GM18909 (cell line): ENCODE results near the gene UNC79.

Source experiments
- ATAC-seq: cut with Tn5 transposase; IDR thresholded peaks from one replicate; pipeline ENCODE4 v1.9.1; 2021; ENCODE audit warnings: mild to moderate bottlenecking; ENCODE audit not compliant: unreplicated experiment, poor library complexity

UNC79 gene

DNA sequence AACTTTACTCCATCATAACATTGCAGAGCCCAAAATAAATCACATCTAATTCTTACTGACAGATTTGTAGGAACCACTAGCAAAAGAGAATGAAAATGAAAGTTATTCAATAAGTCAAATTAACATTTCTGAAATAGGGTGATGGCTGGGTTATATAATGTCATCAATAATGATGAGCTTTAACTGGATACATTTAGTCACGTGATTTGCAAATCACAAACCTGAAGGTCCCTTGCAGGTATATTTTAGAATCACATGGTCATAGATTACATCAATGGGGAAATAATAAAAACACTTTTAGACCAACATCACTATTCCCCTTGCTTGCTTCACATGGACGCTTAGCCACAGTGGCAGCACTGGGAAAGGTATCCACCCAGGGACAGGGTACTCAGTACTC, 270.8 kb downstream of the UNC79 start:
- no peak for ATAC-seq

DNA sequence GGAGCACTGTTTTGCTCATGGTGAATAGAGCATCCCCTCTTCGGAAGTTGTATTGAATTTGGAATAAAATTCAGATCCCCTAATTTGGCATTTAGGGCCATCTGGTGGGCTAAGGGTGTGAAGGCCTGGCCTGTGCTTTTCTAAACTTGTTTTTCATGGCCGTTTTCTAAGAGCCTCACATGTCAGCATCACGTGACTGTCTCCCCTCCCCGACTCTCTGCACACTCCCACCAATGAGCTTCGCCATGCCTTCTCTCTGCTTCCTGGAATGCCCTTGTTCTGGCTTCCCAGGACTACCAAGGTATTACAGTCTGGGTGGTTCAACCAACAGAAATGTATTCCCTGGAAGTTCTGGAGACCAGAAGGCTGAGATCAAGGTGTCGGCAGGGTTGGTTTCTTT, 272.2 kb downstream of the UNC79 start:
- no peak for ATAC-seq

DNA sequence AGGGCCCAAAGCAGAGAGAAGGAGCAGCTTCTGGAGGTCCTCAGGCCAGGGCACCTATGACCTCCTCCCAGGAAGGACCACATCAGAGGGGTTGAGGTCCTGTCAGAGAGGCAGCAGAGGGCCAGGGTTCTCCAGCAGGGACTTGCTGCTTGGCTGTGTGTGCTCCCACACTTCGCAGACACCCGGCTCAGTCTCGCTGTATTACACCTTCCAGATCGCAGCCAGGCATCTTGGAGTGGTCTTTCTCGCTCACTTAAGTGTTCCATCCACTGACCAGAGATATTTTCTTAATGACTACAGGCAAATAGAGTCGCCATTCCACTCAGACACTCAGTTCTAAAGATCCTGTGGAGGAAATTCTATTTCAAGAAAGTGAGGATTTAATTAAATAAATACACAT, 273.2 kb downstream of the UNC79 start:
- ATAC-seq = no peak

DNA sequence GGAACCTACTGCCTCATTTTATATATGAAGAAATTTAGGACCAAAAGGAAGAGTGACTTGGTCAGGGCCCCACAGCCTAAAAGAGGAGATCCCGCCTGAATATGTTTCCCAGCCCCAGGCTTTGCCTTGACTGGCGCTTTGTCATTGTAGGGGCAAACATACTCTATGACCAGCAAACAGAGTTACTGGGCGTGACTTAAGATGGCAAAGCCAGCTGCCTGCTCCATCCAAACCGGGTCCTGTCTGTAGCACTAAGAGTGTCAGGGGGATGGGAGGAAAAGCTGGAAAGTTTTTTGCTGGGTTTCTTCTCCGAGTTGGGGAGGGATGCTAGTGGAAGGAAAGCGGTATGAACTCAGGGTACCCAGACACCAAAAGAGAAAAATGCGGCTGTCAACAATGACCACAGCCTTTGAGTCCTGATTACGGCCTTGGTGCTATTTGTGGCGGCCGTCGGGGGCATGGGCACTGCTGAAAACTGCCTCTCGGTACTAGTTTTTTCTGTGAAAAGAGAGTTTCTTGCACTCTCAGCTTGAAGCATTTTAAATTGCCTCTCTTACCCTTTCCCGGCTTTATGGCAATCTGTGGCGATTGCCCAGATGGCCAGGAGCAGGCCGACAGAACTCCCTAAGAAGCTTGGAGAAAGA, 274.9 kb downstream of the UNC79 start:
- no peak for ATAC-seq

DNA sequence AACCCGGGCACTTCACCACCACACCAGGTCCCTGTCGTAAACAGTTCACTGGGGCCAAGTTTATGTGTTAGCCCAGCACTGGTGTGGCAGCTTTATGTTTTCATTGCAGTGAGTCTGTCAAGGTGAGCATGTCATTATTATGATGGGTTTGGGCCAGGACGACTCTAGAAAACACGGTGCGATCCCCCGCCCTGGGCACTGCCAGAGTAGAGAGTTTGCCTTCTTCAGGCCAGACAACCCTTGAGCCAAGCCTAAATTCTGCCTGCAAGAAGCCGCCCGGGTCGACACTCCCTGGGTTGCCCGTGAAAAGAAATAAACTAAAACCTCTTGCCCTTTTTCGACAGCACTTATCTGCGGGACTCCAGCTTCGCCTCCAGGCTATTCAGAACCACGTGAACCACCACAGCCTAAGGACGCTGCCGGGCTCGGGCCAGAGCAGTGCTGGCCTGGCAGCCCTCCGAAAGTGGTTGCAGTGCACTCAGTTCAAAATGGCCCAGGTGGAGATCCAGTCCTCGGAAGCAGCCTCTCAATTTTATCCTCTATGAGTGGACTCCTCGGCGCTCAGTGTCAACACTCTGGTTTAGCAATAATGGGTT, 275.7 kb downstream of the UNC79 start:
- no peak for ATAC-seq

DNA sequence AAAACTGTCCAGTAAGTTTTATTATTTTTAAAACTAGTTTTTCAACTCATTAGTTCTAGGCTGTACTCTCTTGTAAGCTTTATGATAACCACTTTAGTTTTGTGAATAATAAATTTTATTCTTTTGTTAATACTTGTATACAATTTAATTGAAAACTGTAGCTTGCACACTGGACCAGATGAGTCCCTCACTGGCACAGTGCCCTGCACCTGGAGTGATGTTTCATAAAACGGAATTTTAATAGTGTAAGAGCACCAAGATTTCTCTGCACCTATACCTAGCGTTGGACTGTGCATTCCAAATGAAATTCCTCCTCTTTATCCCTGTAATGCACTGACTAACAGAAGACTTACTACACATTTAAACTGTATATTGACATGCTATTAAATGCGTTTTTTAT, 276.7 kb downstream of the UNC79 start:
- no peak for ATAC-seq

DNA sequence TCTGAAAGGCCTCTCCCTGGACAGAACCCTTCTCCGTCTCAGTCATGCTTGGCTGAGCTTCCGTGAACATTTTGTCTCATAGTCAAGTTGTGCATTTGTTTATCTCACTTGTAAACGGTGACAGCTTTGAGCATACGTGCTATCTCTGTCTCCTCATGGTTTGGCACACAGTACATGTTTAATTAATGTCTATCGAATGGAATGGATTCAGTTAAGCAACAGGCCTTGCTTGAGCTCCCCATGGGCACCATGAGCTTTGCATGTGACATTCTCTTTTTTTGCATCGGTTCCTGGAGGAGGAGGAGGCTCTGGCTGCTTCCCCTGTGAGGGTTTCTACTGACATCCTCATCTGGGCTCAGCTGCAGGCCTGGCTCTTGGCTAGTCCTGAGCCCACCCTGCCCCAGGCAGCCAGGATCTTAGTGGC, 277.6 kb downstream of the UNC79 start:
- ATAC-seq = no peak

DNA sequence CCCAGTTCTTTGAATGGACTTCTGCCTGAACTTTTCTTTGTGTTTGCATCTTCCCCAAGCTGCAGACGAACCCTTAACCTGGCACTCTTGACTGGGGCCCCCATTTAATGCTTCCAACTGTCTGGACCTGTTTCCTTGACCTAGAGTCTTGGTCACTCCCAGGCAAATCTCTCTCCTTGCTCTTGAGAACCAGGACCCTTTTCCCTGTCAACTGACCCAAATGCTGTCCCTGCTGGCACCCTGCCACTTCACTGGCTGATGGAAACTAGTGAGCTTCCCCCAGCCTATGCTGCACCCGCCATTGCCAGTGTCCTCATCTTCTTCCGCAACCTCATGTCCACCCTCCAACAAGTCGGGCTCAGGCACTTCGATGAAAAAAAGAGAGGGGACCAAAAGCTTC, 278.1 kb downstream of the UNC79 start:
- ATAC-seq = no peak

DNA sequence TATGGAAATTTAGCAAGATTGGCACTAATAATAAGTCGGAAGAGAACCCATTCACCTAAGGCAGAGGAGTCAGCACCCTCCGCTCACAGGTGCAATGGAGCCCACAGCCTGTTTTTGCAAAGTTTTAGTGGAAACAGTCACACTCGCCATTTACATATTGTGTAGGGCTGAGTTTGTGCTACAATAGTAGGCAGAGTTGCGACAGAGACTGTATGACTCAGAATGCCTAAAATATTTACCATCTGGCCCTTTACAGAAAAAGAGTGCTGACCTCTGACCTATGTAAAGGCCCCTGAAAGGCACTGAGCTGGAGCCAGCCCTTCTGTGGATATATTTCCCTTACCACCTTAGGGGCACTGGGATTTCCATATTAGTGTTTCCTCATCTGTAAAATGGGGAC, 278.5 kb downstream of the UNC79 start:
- ATAC-seq = no peak

DNA sequence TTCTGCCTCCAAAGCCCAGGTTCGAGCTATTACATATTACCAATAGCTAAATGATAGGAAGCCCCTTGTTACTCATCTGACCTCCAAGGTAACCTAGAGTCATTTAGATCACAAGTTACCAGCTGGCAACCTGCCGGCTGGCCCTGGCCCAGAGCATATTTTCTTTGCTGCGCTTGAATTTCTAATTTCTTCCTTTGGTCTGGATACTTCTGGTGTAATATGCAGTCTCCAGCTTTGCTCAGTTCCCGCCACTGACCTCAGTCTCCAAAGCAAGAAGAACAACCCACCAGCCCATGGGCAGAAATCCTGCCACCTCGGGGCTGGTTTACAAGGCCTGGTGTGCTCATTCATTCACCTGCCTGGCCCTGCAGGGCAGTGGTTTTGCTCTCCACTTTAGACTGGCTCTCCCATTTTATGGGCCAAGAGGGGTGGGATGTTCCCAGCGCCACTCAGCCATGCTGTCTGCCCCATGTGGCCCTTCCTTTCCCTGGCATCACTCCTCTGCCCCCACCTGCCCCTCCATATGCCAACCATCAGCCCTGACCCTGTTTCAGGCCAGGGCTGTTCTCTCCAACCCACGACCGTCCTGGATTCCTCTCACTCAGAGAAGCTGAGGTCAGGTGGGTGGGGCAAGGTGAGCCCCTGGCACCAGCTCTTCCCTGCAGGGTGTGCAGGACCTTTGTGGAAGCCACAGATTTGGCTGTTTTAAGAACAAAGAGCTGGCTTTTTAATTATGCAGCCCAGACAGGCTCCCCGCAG, 281.5 kb downstream of the UNC79 start:
- no peak for ATAC-seq

DNA sequence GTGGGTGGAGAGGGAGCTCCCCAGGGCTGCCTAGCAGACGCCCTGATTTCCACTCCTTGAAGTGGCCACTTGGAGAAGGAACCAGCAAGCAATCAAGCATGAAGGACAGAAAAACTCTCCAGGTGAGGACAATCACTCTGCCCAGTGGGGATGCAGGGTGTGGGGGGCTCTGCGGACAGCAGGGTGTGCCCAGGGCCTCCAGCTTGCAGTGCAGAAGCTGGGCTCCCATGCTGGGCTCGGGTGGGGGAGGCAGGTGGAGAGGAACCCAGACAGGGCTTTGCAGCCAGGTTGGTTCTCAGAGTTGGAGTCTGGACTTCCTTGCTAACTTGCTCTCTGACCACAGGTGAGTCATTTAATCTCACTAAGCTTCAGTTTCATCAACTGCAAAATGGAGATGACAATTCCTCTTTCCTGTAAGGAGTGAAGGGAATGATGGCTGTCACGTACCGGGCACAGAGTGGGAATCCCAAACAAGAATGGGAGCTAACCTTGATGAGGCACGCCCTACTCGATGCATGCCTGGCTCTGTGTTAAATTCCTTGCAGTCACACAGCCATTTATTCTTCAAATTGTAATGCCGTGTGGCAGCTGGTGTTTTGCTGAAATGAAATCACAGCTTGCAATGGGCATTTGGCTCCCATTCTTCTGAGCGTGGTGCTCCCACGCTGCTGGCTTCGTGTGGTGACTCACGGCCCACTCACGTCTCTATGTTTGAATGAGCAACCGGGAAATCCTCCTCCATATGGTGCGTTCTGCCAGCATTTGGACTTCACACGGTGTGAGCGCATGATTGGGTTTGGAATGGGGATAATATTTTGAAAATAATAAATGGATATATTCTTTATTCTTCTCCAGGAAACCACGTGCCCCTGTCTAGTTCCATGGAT, 282.3 kb downstream of the UNC79 start:
- no peak for ATAC-seq

DNA sequence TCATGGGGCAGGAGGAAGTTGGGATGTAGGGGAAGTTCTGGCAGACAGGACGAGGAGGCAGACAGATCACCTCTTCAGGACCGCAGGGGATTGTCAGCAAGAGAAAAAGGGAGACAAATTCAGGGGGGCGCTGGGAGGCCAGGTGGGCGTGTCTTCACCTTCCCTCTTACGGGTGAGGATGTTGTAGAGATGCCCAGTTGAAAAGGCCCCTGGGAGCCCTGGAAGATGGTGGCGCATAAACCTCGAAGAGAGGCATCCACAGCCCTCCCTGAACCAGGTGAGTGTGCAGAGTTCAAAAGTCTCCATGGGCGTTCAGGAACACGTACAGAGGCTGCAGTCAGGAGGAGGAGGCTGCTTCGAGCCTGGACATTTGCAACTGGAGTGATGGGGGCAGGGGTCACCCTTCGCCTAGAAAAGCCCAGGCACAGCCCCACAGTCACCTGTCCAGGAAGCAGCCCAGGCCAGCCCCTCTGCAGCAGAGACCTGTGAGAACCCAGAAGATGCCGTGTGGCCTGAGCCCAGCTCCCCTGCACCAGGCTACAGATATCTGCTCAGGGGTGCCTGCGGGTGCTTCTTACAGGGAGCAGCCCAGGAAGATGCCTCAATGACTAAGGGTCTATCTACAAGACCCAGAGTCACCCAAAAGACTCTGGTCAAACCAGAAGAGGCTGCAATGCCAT, 283.1 kb downstream of the UNC79 start:
- ATAC-seq = no peak

DNA sequence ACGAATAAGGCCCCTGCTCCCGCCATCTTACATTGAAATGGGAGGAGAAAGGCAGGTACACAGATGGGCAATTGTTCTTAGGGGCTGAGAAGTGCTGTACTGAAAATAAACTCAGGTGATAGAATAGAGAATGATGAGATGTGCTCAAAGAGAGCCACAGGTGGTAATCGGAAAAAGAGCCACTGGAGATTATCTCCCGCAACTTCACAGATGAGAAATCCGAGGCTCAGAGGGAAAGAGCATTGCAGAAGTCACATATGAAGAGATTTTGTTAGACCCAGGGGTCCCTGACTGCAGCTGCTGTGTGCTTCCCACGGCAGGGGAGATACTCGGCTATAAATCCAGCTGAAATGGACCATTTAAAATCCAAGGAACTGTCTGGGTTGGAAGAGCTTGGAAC, 283.9 kb downstream of the UNC79 start:
- ATAC-seq = no peak

DNA sequence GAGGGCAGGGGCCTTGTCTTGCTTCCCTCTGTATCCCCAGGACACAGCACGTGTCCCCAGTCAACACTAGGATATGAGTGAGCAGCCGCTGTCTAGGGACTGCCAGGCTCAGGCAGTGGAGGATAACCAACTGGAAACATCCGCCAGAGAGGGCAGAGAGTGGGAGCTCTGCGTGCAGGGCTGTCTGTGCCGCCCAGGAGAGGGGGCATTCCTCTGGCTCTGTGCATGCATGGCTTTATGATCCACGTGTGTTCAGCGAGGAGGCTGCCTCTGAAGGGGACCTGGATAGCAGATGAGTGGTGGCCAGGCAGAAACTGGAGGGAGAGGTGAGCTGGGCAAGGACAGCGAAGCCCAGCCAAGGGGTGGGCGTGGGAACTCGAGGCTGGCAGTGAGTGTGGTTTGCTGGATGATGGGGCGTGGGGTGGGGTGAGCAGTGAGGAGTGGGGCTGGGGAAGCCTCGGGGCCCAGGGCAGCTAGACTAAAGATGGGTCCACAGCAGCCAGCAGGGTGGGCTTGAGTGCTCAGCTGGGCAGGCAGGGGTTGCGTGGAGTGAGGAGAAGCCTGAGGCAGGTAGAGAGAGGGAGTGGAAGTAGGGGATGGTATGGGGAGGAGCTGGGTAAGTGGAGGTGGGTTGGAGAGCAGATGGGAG, 284.7 kb downstream of the UNC79 start:
- ATAC-seq = no peak

DNA sequence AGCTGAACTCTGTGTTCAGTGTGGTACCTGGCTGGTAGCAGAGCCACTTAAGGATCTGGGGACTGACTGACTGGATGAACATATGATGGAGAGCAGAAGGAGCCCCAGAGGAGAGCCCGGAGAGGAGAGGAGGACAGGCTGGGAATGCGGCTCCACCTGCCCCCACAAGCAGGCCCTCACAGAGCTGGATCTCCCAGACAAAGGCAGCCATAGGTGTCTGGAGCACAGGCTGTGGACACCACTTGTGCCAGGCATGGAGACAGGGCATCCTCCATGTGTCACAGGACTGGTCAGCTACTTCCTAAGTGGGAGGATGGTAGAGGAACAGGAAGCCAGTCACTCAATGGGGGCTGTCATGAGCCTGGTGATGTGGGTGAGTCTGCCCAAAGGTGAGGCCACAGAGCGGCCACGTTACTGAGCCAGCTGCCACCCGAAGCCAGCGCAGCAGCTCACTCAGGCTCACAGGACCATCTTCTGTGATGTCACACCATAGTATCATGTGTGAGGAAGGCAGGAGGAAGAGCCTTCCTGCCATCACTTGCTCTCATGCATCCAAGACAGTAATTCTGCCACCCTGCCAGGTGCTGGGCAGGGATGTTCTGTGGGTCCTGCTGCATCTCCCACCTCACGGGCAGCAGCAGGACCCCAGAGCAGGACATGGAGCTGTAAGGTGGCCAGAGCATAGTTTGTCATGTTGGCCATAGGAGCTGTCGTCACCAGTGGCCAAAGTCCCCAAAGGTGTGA, 285.4 kb downstream of the UNC79 start:
- no peak for ATAC-seq

DNA sequence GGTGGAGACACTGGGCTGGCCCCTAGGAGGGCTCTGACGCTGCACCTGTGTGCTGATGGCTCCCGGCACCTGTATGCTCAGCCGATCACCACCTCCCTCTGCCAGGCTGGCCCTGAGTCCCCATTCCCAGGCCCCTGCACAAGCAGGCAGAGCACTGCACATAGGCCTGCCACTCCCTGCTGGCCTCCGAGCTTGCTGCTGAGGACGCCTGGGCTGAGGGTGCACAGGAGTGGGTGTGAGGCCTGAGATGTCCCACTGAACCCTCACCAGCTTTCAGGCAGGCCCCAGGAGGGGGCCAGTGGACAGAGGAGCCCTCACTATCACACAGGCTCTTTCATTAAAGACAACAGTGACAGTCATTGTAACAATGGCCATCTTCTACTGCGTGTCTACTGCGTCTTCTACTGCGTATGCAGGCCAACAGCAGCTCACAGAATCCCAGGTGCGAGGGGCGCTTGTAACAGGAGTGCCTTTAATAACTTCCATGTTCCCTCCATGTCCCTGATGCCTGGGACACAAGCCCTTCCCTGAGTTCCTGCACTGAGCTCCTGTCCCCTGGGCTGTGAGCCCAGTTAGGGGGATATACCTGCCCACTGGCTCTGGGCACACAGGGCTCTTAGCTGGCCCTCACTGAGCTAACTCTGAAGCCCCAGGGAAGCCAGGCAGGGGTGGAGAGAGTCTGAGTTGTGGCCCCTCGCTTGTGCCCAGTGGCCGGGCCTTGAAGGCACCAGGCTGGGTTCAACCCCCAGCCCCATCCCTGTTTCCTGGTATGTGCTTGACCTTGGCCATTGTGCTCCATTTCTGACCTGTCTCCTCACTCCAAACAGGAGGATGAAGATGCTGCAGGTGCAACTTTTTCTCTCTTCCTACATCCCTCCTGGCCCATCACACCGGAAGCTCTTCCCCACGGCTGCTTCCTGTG, 286.3 kb downstream of the UNC79 start:
- no peak for ATAC-seq

DNA sequence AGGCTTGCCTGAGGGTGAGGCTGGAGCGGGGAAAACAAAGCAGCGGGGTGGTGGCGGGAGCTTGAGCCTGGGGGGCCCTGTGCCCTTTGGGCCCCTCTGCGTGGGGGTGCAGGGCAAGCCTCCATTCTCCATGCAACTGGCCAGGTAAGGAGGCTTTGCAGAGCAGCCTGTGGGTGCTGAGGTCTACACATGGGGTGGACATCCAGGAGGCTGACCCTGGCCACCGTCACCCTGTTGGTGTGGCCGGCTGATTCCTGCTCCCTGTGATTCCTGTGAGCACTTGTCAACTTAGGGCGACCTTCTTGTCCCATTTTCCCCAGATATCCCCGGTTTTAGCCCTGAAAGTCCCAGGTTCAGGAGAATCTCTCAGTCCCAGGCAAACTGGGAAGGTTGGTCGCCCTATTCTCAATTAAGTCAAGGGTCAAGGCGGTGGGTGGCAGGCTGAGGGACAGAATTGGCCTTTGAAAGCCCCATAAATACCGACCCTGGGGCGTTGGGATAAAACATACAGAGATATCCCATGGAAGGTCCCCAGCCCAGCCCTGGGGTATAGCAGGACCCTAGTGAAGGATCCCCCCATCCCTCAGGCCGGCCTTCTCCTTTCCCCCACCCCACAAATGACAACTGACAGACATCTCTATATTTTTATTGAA, 287.1 kb downstream of the UNC79 start:
- ATAC-seq = no peak

DNA sequence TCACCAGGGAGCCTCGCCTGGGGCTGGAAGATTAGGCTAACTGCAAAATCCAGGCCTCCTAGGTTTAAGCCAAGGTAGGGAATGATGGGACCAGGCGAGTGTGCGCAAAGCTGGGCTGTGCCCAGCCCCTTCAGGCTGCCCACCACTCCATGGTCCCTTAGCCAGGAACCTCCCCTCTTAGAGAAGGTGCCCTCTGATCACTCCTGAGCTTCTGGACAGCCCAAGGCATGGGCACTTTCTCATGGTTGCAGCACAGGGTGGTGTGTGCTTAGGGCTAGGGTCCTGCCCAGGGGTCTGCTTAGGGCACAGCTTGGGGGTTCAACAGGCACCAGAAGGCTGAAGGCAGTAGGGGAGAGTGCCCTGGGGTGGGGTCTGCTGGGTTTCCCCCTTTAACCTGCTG, 288.5 kb downstream of the UNC79 start:
- ATAC-seq = no peak
